NCI-H187 treated with DMSO at 0.1 percent for 48 hours (cell line): Measurements from ENCODE around the gene SURF1.
"Not testable (repeated sequence)": the region's sequence is repeated elsewhere in the genome, so short reads cannot be mapped to it uniquely, and the experiment has no call there.

Source experiments
- DNase-seq: peaks from one replicate; lab custom pipeline; 2025; lab: John Stamatoyannopoulos, UW

SURF1 gene

DNA sequence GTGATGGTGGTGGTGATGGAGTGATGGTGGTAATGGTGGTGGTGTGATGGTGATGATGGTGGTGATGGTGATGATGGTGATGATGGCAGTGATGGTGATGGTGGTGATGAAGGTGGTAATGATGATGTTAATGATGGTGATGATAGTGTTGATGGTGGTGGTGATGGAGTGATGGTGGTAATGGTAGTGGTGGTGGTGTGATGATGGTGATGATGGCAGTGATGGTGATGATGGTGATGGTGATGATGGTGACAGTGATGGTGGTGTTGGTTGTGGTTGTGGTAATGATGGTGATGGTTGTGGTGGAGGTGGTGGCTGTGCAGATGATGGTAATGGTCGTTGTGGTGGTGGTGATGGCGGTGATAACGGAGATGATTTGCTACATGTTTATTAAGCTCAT is 27.2 kb upstream of the SURF1 start:
- no peak for DNase-seq

DNA sequence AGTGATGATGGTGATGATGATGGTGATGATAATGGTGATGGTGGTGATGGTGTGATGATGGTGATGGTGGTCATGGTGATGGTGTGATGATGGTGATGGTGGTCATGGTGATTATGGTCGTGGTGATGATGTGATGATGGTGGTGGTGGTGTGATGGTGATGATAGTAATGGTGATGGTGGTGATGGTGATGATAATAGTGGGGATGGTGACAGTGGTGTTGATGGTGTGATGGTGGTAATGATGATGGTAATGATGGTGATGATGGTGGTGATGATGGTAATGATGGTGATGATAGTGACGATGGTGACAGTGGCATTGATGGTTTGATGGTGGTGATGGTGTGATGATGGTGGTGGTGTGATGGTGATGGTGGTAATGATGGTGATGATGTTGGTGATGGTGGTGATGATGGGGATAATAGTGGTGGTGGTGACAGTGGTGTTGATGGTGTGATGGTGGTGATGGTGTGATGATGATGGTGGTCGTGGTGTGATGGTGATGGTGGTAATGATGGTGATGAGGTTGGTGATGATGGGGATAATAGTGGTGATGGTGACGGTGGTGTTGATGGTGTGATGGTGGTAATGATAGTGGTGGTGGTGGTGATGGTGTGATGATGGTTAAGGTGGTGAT is 26.3 kb upstream of the SURF1 start:
- no peak for DNase-seq

DNA sequence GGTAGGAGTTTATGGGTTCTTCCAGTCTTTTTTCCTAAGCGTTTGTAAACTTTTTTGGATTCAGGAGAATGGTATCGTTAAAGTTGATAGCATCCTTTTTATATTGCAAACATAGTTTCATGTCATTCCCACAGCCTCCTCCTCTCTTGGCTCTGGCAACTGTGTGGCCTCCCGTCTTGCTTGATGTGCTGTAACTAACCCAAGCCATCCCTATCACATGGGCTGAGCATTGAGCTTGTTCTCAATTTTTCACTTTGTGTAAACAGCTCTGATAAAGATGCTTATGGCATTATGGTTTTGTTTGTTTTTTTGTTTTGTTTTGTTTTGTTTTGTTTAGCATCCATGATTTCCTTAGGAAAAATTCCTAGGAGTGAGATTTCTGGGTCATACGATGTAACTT is 24.4 kb upstream of the SURF1 start:
- DNase-seq = no peak

DNA sequence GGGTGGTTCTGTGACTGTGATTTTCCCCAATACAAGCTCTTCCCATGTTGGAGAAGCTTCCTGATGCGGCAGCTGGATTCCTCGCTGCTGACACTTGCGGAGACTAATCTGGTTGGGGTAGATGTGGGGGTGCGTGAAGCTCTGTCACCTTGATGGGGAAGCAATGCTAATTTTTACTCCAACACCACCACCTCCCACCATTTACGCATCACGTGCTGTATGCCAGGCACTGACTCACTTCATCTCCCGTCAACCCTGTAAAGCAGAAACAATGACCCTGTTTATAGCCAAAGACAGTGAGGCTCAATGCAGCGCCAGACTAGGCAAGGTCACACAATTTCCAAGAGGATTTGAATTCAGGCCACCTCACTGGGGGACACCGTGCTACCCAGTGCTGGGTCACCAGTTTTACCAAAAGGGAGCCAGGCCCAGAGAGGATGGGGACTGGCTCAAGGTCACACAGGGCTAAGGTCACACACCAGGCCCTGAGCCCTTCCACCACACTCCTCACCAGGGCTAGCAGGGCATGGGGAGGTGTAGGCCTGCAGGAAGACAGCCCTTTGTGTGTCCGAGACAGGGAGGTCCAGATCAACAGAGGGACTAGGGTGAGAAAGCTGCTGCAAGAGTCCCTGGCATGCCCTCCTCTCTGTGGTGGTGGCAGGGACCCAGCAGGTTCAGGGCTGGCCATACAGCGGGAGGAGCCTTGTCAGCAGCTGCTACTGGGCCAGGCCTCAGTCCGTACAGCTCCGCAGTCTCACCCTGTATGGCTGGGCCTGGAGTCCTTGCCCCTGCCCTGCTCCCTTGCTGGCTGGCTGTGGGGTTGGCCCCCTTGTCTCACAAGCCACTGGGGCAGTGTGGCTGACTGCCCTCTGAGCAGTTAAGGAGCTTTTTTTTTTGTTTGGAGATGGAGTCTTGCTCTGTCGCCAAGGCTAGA is 23.1 kb upstream of the SURF1 start:
- DNase-seq = no peak

DNA sequence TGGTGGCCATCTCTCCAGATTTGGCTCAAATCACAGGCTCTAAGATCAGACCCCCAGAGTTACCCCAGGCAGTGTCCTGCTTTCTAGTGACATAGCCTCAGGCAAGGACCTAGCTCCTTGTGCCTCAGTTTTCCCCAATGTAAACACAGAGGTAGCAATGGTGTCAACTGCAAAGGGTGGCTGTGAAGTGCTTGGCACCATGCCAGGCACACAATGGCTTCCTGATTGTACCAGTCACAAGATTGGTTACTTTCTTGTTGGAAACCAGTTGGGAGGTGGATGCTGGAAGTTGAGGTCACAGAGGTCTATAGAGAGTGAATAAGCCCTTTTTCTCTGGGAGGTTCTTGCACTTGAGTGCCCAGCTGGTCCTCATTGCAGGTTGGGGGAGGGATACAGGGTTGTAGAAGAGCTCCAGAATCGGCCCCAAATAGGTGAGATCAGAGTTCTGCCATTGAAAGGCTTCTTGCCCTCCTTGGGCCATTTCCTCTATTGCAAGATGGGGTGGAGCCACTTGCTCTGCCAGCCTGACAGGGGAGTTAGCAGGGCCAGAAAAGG is 22.2 kb upstream of the SURF1 start:
- no peak for DNase-seq

DNA sequence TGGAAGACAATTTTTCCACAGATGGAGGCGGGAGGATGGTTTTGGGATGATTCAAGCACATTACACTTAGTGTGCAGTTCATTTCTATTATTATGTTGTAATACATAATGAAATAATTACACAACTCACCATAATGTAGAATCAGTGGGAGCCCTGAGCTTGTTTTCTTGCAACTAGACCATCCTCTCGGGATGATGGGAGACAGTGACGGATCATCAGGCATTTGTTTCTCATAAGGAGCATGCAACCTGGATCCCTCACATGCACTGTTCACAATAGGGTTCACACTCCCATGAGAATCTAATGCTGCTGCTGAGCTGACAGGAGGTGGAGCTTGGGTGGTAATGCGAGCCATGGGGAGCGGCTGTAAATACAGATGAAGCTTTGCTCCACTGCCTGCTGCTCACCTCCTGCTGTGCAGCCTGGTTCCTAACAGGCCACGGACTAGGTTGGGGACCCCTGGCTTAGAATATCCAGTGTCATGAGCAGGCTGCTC is 21.5 kb upstream of the SURF1 start:
- no peak for DNase-seq

DNA sequence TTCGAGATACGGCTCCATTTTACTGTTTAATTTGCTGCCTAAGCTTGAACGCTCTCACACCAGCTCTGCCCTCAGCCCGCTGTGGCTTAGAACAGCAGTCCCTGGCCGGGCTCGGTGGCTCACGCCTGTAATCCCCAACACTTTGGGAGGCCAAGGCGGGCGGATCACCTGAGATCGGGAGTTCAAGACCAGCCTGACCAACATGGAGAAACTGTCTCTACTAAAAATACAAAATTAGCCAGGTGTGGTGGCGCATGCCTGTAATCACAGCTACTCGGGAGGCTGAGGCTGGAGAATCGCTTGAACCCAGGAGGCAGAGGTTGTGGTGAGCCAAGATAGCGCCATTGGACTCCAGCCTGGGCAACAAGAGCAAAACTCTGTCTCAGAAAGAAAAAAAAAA is 21.0 kb upstream of the SURF1 start:
- DNase-seq = not testable (repeated sequence)

DNA sequence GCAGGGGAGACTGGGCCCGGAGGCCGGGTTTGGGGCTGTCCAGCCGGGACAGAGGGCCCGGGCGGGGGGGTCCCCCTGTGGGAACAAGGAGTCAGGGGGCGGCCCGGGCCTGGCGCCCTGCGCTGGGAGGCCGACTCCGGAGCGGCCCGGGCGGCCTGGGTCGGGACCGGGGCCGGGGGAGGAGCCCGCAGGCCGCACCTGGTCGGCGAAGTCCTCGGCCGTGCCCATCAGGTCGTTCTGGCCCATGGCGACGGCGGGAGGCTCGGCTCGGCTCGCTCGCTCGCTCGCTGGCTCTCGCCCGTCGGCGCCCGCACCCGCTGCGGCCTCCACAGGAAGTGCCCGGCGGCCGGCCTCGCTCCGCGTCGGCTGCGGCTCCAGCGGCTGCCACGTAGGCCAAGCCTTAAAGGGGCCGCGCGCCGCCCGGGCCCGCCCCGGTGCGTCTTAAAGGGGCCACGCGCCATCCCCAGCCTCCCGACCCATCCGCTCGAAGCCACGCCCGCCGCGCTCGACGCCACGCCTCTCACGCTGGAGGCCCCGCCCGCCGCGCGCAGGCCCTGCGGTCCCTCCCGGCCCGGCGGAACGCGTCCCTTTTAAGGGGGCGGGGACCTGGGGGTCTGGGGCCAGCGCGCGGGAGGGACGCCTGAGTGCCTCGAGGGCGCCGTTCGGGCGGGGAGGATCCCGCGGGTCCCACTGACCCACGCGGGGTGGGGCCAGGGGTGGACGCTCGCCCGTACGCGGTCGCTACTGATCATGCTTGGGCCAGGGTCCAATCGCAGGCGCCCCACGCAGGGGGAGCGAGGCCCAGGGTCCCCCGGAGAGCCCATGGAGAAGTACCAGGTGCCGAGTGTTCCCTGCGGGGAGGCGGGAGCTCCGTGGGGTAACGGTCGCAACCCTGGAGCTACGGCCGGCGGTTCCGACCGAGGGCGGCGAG is 19.7 kb upstream of the SURF1 start, which contains the start of the genes STKLD1 and SURF4:
STKLD1 (plus strand) TSS at position 643 of the 931 bp plus-strand sequence; CDS start at position 751, 108 bp downstream.
SURF4 (minus strand) TSS at position 337 of the 931 bp plus-strand sequence; CDS start at position 246, 91 bp downstream.
- peak; percentile 15 for DNase-seq

DNA sequence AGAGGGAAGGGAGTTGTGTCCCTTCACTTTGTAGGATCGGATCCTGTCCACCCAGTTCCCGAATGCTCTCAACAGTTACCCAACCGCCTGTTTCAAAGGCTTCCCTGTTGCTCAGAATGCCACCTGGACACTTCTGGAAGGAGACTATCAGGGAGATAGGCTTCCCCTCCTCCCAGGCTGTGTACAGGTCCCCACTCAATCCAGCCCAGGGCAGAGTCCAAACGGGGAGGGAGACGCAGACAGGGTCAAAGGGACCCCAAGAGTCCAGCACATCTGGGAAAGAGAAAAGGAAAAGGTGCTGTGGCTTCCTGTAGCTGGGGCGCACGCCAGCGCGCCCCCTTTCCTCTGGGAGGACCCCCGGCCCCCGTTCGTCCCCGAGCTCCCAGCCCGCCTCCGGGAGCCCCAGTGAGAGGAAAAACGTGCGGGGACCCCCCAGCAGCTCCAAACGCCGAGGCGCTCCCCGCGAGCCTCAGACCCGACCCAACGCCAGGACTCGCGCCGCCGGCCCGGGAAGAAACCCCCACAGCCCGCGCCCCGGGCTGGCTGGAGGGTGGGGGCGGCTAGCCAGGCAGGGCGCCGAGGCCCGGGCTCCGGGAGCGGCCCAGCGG is 18.9 kb upstream of the SURF1 start:
- DNase-seq = no peak

DNA sequence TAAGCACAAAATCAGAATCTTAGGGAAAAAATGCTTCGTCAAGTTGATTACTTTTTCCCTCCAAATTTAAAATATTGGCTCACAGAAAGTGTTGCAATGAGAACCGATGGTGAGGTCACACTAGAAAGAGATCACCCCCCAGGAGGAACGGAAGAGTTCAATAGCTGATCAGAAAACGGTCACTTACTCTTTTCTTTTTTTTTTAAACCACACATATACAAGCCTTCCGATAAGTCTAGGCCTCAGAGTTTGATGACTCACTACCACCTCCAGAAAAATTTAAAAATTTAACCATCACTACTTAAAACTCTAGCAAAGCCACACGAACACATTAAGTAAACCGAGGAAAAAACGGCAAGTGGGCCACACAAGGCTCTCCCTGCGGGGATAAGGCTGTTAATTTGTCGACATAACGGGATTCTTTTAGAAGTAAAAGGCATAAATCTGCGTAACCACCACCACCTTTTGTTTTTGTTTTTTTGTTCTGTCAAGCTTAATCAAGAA is 18.4 kb upstream of the SURF1 start:
- DNase-seq = no peak

DNA sequence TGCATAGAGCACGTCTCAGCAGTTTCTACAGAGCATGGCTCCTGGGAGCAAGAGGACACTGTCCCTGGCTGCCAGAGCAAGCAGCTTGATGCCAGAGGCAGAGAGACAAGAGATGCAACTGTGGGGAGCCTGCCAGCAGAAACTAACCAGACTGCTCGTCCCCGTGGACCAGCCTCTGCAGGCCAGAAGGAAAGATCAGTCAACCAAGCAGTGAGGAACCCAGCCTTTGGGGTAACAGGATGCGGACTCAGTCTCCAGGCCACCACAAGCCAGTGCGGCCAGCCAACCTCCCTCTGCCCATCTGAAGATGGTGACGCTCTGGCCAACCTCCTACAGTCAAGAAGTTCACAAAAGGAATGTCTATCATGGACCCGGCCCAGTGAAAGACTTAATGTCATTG is 15.9 kb upstream of the SURF1 start:
- no peak for DNase-seq

DNA sequence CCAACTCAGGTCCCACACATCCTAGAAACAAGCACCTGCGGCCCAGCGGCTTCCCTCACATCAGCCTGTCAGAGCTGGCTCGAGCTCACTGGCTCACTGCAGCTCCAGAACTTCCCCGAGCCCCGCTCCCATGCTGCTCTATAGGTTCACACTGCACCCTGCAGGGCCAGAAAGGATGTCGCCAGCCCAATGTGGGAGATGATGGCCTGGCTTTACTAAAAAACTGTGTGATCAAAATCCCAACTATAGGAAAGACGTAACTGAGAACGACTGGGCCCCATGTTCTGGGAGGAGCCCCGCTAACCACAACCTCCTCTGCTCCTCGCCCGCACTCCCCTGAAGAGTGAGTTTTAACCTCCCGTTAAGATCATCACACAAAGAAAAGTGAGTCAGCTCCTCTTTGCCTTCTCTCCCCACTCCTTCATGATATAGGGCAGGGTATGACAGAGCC is 15.0 kb upstream of the SURF1 start:
- no peak for DNase-seq

DNA sequence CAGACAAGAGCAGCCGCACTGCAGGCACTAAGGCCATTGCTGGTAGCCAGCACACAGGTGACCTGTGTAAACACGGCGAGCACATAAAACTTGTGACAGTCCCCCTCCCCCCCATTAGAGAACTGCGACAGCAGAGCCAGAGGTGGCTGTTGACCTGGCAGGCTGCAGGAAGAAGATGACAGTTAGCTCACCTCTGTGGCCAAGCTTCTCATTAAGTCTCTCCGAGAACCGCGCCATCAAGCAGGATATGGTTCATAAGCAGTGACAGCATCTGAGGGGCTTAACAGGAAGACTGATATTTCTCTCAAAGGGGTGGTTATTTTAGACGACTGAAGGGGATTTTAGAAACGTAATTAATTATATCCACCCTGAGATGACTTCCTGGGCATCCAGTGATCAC is 14.4 kb upstream of the SURF1 start:
- no peak for DNase-seq

DNA sequence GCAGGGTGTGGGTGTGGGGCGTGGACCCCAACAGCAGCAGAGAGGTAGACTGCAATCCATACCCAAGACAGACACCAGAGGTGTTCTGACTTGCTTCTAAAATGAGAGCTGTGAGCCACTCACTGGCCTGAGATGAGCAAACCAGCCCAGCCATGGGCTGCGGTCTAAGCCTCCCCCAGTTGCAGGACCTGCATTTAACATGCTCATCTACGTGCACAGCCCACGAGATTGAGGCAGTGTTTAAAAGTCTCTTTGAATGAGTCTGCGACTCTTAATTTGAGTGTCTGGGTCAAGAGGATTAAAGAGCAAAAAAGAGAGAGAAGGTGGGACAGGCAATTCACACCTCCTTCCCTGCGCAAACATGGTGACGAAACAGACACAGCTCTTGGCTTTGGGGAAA is 13.6 kb upstream of the SURF1 start:
- no peak for DNase-seq

DNA sequence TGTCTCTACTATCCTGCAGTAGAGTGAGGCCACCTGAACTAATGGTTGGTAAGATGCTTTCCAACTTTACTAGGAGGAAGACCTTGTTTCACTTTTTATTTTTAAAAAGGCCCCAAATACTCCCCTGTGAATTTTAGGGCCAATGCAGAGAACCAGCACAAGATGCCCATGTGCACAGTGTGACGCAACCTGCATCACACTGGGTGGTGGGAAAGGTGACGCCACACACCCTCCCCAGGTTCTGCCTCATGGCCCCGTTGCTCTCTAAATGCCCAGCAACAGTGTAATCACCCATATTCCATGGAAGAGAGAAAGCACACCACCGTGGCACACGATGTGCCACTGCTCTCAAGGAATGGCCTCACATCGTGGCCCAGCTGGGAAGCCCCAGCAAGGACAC is 13.1 kb upstream of the SURF1 start:
- DNase-seq = no peak

DNA sequence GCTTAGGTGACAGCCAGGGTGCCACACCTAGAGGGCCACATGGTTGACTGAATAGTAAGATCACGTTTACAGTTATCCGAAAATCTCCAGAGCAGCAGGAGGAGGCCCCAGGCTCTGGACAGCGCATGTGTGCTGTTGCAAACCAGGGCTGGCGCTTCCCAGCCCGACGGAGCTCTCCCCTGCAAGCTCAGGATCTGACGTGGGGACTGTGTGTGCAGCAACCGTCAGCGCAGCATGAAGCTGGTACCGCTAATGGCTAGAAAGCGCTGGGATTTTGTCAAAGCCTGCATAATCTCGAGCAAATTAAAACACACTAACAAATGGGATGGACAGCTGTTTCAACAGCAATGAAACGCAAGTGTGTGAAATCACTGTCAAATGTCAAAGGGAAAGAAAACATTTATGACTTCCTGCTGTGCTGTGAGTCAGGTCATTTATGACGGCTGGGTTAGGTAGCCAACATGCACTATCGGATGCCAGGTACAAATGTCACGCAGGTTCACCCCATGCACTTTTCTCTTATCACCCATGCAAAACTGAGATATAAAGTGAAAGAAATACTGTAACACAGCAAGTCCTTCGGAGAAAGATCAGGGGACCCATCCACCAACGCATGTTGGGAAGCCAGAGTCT is 12.1 kb upstream of the SURF1 start:
- DNase-seq = no peak

DNA sequence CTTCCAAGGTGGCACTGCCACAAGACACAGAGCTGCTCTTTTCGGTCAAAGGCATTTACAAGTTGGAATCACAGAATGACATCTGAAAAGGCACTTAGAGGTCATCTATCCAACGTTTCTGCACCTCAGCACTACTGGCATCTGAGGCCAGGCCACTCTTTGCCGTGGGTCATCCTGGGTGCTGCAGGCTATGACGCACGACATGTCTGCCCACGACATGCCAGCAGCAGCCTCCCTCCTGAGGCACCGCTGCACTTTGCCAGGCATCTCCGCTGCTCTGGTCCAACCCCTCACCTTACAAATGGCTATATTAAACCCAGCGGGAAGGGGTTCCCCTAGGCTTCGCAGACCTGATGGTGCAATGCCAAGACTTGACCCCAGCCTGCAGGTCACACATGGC is 11.5 kb upstream of the SURF1 start:
- no peak for DNase-seq

DNA sequence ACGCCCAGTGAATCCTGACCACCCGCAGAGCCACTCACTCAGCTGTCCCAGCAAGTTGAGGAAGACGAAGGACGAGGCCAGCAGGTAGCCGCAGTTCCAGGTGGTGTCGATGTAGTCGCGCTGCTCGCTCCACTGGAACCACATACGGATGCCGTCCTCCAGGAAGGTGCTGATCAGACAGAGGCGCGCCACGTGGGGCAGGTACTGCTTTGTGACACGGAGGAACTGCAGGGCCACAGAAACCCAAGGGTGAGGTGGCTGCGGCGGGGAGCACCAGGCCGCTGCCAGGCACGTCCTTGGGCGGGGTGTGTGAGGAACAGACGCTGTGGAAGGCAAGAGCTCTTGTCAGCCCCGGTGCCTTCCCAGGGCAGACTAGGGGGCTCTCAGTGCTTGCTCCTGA is 10.9 kb upstream of the SURF1 start:
- no peak for DNase-seq

DNA sequence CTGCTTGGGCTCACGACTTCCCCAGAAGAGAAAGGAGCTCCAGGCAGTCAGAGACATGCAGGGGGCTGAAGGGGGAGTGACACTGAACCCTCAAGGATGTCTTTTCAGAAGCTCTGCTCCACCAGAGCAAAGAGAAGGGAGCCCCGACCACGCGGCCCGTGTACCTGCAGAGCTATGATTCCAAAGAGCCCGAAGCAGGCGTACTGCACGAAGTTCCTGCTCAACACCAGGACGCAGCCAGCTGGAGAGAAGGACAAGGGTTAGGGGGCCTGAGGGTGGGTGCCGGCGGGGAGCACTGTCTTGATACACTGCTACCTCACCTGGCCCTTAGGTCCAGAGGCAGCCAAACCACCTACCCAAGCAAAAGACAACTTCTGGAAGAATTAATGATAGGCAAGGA is 10.1 kb upstream of the SURF1 start:
- no peak for DNase-seq

DNA sequence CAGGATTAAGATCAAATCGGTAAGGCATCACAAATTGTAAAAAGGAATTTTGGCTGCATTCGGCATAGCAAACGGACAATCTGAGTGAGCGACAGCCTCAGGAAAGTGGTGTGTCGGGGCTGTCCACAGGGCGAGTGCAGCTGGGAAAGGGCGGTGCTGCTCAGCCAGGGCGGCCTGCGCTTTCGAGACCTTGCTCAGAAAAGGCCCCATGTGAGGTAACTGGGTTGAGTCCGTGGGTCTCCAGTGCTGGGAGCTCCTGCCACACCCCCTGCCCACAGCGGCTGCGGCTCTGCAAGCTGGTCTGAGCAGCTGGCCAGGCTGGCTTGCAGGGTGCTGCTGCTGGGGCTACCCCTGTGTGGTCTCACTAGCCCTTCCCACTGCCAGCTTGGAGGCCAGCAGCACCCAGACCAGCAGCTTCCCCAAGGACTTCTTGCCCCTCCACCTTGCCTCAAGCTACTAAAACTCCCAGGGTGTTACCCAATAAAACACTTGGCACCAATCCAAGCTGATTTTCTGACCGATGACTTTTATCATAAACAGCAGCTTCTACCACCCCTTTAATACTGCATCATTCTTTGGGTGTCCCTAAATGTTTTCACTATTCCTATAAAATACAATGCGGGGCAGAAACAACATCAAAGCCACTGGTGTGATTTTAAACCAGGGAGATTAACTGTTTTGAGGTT is 6.2 kb upstream of the SURF1 start:
- DNase-seq = no peak
